Mononuclear cell (primary cell): ENCODE data around the gene KIF26A. TPM values are rescaled to one million over a fixed set of nuclear protein-coding genes. Genes with fewer than 3 reads are reported as not detected.

Experiments used
- H3K27me3 ChIP-seq: 2 replicates; pipeline ENCODE4 v1.6.0; 2011; ENCODE audit warnings: low read length, control low read depth; ENCODE audit not compliant: insufficient read depth
- H3K4me1 ChIP-seq: 2 replicates; pipeline ENCODE4 v1.5.1; 2011; ENCODE audit warnings: mild to moderate bottlenecking, low read length, control low read depth; ENCODE audit not compliant: insufficient read depth
- H3K4me3 ChIP-seq: 2 replicates; pipeline ENCODE4 v1.5.1; 2011; ENCODE audit warnings: mild to moderate bottlenecking, low read length, moderate library complexity
- H3K9me3 ChIP-seq: 2 replicates; pipeline ENCODE4 v1.5.1; 2011; ENCODE audit warnings: low read depth, mild to moderate bottlenecking, control low read depth, low read length
- total RNA-seq: library from RNA; depleted of rRNA; stranded (reverse); fragments of >200 nt; gene quantifications from one replicate; pipeline ENCODE4 v1.2.3, GENCODE V29; 2012

KIF26A gene
- total RNA-seq, 1 donor: not detected

DNA sequence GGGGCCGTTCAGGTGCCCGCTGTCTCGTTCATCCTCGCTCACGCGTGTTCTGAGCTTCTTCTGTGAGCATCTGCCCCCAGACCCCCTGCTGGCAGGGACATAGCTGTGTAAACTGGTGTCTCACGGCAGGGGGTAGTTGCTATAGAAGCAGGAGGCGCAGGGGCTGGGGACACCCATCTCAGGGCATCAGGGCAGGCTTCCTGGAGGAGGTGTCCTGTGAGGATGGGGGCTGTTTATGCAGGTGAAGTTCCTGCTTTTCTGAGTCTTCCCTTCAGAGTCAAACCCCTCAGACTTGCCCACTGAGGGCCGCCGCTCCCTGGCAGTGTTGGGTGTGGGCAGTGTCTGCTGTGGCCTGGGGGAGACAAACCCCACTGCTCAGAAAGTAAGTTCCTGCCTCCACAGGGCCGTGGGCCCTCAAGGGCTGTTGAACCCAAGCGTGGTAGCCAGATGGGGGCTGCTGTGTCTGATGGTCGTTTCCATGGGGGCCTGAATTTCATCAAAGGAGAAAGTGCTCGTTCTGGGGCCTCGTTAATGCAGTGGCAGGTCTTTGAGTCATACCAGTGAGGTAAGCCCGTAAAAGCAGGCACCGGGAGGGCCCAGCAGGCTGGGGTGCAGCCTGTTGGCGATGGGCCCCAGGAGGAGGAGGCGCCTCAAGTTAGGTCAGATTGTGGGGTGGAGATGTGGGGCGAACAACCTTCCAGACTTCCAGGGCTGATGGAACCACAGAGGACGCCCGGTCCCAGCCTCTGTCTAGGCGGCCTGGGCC, 23.4 kb downstream of the KIF26A start:
- H3K4me3 ChIP-seq: no peak overlapping the region
- no peaks in the 10 kb centered on the region for H3K27me3 ChIP-seq
- H3K9me3 ChIP-seq: no peaks in the 10 kb centered on the region
- H3K4me1 ChIP-seq: no peaks in the 10 kb centered on the region

DNA sequence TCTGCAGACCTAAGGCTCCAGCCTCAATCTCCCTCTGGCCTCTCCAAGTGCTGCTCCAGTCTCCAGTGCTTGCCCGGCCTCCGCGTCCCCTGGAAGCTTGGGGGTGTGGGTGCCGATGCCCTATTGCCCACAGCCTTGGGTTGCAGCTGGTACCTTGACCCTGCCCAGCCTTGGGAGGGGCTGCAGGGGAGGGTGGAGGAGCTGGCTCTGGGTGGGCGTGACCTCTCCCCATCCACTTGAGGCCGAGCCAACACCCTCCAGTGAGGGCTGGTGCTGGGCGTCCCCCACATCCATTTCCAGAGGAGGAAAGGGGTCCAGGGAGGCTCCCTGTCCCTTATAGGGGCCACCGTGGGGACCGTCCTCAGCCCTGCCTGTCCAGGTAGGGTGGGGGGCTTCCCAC, 24.1 kb downstream of the KIF26A start:
- no peaks in the 10 kb centered on the region for H3K27me3 ChIP-seq
- H3K4me1 ChIP-seq: no peaks in the 10 kb centered on the region
- H3K9me3 ChIP-seq: no peaks in the 10 kb centered on the region
- H3K4me3 ChIP-seq: no peak overlapping the region

DNA sequence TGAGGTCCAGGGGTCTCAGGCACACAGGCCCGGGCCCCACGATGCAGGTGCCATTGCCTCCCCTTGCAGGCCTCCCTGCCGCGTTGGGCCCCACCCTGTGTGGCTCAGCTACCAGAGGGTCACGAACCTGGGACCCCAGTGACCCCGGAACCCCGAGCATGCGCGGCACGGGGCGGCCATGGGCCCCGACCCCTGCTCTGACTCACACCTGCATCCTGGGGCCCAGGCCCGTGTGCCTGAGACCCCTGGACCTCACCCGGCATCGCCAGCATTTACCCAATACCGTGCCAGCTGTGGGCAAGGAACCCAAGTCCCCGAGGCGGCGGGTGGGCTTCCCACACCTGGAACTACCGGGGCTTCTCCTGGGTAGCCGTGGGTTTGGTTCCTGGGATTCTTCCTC, 25.2 kb downstream of the KIF26A start:
- no peaks in the 10 kb centered on the region for H3K9me3 ChIP-seq
- no peaks in the 10 kb centered on the region for H3K4me1 ChIP-seq
- no peaks in the 10 kb centered on the region for H3K27me3 ChIP-seq
- H3K4me3 ChIP-seq: no peak overlapping the region

DNA sequence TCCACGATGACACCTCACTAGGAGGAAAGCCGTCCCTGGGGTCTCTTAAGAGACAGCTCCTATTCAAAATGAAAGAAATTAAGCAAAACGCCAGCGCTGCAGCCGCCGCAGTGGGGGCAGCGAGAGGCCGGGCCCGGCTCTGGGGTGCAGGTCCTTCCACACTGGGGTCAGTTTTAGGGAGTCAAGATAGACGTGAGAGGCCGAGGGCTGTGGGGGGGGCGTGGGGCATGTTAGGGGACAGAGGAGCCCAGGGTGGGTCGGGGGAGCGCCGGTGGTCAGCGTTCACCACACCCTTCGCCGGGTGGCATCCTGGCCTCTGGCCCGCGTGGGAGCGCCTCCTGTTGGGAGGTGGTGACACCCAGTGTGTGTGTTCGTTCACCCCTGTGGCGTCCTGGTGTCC, 25.7 kb downstream of the KIF26A start:
- Histone ChIP-seq H3K4me3 (no peak overlapping the region), H3K27me3 (no peaks in the 10 kb centered on the region), H3K9me3 (no peaks in the 10 kb centered on the region), H3K4me1 (no peaks in the 10 kb centered on the region)

DNA sequence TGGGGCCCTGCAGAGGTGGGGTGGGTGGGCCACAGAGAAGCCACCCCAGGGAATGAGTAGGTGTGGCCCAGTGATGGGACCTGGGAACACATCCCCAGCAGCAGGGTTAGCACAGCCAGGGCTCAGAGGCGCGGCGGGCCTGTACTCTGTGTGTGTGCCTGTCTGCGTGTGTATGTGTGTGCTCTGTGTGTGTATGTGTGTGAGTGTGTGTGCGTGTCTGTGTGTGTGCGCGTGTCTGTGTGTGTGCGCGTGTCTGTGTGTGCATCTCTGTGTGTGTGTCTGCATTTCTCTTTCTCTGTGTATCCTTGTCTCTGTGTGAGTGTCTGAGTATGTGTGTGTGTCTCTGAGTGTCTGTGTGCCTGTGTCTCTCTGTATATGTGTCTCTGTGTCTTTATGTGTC, 26.1 kb downstream of the KIF26A start:
- Histone ChIP-seq H3K9me3 (no peaks in the 10 kb centered on the region), H3K4me1 (no peaks in the 10 kb centered on the region), H3K27me3 (no peaks in the 10 kb centered on the region), H3K4me3 (no peak overlapping the region)

DNA sequence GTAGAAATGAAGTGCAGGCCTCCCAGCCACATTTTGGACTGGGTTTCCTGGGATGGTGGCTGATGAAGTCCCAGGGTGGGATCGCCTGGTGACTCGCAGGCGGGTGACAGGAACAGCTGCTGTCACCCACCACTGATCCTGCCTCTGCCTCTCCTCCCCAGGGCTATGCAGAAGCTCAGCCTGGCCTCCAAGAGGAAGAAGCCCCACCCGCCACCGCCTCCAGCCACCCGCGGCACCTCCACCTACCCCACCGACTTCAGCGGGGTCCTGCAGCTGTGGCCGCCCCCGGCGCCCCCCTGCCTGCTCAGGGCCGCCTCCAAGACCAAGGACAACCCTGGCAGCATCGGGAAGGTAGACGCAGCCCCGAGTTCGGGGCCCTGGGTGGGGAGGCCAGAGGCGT, 28.3 kb downstream of the KIF26A start:
- no peaks in the 10 kb centered on the region for H3K27me3 ChIP-seq
- no peaks in the 10 kb centered on the region for H3K4me1 ChIP-seq
- H3K9me3 ChIP-seq: no peaks in the 10 kb centered on the region
- no peak overlapping the region for H3K4me3 ChIP-seq

DNA sequence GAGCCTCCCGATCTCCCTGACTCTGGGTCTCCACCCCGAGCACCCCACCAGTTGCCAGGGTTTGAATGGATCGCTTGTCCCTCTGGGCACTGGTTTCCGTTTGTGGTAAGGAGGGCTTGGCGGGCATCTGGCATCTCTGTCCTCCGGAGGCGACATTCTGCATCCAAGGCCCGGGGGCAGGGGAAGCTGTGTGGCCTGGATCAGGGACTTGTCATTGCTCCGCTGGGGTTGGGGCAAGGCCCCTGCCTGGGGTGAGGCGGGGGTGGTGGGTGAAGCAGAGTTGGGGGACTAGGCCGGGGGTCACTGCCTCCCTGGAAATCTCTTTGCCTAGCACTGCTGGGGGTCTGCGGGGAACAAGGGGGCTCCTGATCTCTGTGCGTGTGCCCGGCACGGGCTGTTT, 30.2 kb downstream of the KIF26A start:
- Histone ChIP-seq H3K4me3 (no peak overlapping the region), H3K9me3 (no peaks in the 10 kb centered on the region), H3K4me1 (no peaks in the 10 kb centered on the region), H3K27me3 (no peaks in the 10 kb centered on the region)

DNA sequence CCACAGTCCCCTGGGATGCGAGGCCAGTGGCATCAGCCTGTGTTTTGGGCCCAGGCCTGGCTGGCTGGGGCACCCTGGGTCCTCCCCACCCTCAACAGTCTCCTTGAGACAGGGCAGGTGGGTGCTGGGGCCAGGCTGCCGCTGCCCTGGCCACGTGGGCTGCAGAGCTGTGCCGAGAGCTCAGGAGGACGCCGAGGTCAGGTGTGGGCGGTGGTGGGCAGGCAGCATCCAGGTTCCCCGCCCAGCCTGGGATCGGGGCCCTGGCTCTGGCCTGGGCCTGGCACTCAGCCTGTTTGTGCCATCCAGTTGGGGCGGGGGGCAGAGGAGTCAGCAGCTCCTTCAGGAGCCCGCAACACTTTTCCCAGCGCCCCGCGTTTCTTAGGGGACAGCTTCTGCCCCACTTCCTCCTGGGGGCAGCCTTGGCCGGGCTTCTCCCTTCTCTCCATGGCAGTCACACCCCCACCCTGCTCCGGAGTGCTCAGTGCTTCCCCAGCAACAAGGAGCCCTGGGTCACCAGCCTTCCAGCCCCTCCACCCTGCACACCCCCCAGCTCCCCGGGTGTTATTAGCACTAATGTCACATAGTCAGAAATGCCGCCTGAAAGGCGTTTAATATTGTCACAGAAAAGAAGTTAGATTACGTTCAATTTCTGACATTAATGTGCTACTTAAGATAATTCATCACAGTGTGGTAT, 30.8 kb downstream of the KIF26A start:
- H3K4me1 ChIP-seq: no peaks in the 10 kb centered on the region
- H3K27me3 ChIP-seq: no peaks in the 10 kb centered on the region
- H3K9me3 ChIP-seq: no peaks in the 10 kb centered on the region
- no peak overlapping the region for H3K4me3 ChIP-seq

DNA sequence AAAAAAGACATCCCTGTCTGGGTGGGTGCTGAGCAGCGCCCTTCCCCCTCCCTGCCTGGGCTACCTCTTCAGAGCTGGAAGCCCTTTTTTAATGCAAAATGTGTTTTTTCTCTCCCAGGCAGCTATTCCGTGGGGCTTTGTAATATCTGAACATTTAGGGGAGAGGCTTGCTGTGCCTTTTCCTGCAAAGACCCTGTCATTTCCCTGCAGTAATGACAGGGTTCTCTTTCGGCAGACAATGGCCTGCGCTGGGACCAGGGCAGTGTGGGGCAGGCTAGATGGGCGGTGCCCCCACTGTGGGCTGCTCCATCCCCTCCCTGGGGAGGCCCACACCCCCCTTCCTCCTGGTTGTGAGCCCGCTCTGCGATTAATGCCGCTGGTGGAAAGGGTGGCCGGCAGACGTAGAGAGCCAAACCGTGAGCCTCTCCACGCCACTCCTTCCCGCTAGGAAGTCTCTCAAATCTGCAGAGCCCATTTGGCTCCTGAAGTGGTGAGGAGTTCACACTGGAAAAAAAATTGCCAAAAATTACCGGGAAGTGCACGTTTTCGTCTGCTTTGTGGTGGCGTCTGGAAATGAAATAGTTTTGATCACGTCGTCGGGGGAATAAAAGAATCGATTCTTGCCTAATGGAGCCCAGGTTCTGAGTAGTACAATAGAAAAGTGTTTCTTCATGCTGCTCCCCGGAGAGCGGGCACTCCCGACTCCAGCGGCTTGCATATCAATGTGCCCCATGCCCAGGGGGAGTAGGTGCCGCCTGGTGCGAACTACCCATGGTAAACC, 31.5 kb downstream of the KIF26A start:
- Histone ChIP-seq H3K9me3 (no peaks in the 10 kb centered on the region), H3K4me1 (no peaks in the 10 kb centered on the region), H3K27me3 (no peaks in the 10 kb centered on the region), H3K4me3 (no peak overlapping the region)

DNA sequence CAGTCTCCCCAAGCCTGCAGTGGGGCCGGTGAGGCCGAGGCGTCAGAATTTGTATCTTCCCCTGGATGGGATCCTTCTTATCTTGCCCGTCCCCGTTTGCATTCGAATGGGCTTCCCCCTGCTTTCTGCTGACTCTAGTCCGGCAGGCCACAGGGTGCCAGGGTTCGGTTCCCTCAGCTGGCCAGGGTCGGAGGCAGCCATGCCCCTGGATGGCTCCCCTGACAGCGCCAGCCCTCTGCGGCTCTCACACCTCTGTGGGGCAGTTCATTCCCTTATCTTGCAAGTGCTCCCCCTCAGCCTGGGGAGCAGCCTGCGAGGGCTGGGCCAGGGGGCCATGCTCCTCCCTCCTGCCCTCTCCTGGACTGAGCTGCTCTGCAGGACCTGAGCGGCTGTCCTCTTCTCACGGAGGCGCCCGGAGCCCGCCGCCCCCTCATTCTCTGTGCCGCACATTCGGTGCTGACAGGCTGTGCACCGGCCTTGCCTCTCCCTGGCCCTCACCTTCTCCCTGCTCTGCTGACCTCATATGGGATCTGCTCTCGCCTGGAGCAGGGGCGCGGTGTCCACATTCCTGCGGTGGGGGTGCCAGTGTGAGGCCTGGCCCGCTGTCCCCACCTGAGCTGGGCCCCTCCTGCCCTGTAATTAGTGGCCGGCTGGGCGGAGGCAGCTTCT, 32.8 kb downstream of the KIF26A start:
- Histone ChIP-seq H3K9me3 (no peaks in the 10 kb centered on the region), H3K4me1 (no peaks in the 10 kb centered on the region), H3K4me3 (no peak overlapping the region), H3K27me3 (no peaks in the 10 kb centered on the region)

DNA sequence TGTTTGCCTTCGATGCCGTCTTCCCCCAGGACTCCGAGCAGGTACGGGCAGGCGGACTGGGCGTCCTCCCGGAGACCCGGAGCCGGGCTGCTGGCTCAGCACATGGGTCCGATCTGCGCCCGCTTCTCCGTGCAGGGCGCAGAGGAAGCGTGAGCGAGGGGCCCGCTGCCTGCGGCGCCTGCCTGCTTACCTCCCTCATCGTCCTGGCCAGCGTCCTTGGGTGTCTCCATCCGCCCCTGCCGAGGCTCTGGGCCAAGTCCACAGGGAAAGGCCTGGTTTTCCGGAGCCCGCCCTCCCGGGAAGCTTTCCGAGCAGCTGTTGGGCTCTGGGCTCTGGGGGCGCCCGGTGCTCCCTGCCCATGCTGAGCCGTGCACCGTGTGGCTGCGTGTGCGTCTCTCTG, 33.5 kb downstream of the KIF26A start:
- H3K4me1 ChIP-seq: no peaks in the 10 kb centered on the region
- no peak overlapping the region for H3K4me3 ChIP-seq
- no peaks in the 10 kb centered on the region for H3K27me3 ChIP-seq
- H3K9me3 ChIP-seq: no peaks in the 10 kb centered on the region

DNA sequence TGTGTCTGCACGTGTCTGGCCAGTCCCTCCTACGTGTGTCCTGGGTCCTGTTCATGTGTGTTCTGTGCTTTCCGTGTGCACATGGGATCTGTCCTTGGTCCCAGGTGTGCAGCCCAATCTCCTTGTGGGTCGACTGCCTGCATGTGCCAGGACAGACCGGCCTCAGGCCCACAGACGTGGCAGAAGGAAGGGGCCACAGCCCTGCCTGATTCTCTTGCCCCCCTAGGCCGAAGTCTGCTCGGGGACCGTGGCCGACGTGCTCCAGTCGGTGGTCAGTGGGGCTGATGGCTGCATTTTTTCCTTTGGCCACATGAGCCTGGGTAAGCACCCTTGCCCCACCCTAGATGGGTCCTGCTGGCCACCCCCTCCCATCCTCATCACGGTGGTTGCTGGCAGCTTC, 34.0 kb downstream of the KIF26A start:
- H3K4me3 ChIP-seq: no peak overlapping the region
- no peaks in the 10 kb centered on the region for H3K4me1 ChIP-seq
- no peaks in the 10 kb centered on the region for H3K9me3 ChIP-seq
- H3K27me3 ChIP-seq: no peaks in the 10 kb centered on the region

DNA sequence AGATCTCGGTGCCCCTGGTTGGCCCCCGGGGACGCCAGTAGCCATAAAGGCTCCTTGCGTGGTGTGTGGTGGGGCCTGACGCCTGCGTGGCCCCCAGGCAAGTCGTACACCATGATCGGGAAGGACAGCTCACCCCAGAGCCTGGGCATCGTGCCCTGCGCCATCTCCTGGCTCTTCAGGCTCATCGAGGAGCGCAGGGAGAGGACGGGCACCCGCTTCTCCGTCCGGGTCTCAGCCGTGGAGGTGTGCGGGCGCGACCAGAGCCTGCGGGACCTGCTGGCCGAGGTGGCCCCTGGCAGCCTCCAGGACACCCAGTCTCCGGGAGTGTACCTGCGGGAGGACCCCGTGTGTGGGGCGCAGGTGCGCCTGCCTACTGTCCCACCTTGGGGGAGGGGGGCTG, 34.5 kb downstream of the KIF26A start:
- Histone ChIP-seq H3K4me1 (no peaks in the 10 kb centered on the region), H3K27me3 (no peaks in the 10 kb centered on the region), H3K4me3 (no peak overlapping the region), H3K9me3 (no peaks in the 10 kb centered on the region)

DNA sequence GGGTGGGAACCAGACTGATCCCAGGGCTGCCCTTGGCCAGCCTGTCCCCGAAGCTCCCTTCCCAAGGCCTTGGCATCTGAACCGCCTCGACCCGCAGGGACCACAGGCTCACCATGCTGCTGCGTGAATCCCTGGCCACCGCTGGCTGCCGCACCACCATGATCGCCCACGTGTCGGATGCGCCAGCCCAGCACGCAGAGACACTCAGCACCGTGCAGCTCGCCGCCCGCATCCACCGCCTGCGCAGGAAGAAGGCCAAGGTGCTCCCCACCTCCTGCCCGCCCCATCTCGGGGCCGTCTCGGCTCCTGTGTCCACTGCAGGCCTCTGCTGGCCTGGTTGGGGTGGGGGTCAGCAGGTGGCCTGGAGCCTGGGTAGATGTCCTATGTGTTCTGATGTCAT, 35.7 kb downstream of the KIF26A start:
- Histone ChIP-seq H3K4me3 (no peak overlapping the region), H3K27me3 (no peaks in the 10 kb centered on the region), H3K9me3 (no peaks in the 10 kb centered on the region), H3K4me1 (no peaks in the 10 kb centered on the region)

DNA sequence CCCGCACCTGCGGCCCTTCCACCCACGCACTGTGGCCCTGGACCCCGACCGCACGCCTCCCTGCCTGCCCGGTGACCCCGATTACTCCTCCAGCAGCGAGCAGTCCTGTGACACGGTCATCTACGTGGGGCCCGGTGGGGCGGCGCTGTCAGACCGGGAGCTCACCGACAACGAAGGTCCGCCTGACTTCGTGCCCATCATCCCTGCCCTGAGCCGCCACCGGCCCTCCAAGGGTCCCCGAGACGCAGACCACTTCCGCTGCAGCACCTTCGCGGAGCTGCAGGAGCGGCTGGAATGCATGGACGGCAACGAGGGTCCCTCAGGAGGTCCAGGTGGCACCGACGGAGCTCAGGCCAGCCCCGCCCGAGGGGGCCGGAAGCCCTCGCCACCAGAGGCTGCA, 36.7 kb downstream of the KIF26A start:
- Histone ChIP-seq H3K9me3 (no peaks in the 10 kb centered on the region), H3K4me1 (no peaks in the 10 kb centered on the region), H3K27me3 (no peaks in the 10 kb centered on the region), H3K4me3 (no peak overlapping the region)
